NCI-H1436 (cell line): ENCODE measurements around the gene PCNX2.

Experiments used
- DNase-seq: peaks from one replicate; lab custom pipeline; 2025; lab: John Stamatoyannopoulos, UW

The PCNX2 gene

GRCh38 chr1:233061265-233061664 lies 234.3 kb downstream of the PCNX2 start:
- DNase-seq, result peak; percentile 23

- DNase-seq, result no peak
Measured at GRCh38 chr1:233060461-233060994, 235.0 kb downstream of the PCNX2 start.

DNA sequence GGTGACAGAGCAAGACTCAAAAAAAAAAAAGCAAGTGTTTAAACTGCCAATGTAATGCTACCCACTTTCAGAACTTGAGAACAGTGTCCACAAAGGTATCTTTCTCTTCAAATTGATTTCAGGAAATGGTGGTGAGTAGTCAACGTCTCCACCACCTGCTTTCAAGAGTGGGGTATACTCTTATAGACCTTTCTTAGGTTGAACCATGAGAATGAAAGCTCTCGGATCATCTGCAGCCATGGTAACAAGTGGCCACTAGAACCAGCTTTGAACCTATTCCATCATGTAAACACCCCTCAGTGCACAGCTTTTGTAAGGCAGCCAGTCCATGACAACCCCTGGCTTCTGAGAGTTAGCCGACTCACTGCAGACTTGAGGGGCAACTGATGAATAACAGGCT lies 237.7 kb downstream of the PCNX2 start:
- no peak for DNase-seq

DNA sequence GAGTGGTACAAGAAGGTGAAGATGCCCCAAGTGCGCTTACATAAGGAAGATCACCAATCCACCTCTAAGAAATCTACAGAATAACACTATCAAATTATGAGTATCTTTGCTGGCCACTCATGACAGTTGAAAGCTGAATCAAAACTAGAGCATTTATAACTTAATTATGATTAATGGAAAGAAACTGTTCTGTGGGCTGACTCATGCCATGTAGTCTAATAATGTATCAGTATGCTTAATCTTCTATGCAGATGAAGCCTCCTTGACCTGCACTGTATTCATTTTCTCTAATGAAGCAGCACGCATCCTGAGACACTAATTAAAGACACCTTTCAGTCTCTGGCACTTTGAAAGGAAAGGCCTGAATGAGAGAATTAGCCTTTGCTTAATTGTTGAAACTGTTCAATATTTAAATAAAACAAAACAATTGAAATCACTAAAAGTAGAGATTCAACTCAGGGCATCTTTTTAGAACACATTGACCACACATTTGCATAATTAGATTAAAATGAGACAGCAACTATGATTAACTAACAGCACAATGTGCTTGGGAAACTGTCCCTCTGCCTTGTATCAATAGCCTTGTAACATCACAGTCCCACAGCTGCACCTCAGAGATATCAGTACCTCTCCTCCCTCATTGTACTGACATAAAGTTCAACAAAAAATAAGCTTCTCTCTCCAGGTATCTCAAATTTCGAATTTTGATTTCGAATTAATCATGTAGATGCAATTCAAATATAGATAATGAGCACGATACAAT lies 239.5 kb downstream of the PCNX2 start:
- no peak for DNase-seq

DNA sequence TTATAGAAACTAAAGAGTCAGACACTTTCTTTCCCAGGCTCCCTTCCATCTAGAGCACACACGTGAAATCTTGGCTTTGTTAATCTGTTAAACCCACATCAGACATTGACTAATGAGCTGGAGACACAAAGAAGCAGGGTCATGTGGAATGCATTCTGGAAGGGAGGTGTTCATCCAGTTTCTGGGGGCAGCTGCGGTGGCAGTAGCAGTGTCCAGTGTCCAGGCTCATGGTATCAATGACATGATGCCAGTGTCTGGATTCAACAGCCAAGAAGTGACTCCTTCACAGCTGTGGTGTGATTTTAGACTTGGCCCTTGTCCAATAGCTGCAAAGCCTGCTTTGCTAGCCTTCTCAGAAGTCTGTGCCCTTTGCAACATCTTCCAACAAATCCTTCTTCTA lies 249.9 kb downstream of the PCNX2 start:
- DNase-seq, result no peak

GRCh38 chr1:233042834-233043233 lies 252.7 kb downstream of the PCNX2 start:
- DNase-seq, result no peak

GRCh38 chr1:233040494-233040893 lies 255.0 kb downstream of the PCNX2 start:
- DNase-seq, result no peak

DNA sequence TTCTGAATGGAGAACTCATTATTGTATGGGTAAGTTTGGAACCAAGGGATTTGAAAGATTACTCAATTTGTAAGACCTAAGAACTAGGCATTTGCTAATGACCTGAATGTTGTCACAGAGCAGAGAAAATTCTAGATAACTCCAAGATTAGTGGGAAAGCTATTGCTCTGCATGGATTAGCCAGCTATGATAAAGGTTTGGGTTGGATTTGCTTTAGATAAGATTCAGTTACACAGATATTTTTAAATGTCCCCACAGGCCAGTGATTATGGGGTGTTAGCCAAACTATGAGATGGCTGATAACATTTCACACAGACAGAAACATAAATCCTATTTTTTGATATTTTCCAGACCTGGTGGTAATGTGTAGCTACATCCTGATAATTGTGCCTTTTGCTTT lies 256.9 kb downstream of the PCNX2 start:
- DNase-seq, result no peak

GRCh38 chr1:233037843-233038242 lies 257.7 kb downstream of the PCNX2 start:
- no peak for DNase-seq

- no peak for DNase-seq
Measured at GRCh38 chr1:233034836-233035235, 260.7 kb downstream of the PCNX2 start.

GRCh38 chr1:233033361-233033760 lies 262.2 kb downstream of the PCNX2 start:
- no peak for DNase-seq

- no peak for DNase-seq
Measured at GRCh38 chr1:233032916-233033315, 262.6 kb downstream of the PCNX2 start.

DNA sequence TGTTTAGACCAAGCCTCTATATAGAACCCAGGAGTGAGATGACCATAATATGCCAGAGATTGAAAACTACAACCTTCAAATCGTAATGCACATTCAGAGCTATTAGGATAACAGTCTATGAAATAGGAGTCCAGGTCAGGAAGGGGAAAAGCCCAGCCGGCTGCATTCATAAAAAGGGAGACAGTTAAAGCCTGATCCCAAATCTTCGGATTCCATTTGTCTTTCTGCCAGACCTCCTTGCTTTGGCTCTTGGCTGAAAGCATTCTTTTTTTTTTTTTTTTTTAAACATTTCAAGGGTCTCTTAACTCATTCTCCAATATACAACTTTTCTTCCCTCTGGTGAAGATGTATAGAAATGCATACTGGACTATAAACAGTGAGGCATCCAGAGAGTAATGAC lies 264.0 kb downstream of the PCNX2 start:
- no peak for DNase-seq

DNA sequence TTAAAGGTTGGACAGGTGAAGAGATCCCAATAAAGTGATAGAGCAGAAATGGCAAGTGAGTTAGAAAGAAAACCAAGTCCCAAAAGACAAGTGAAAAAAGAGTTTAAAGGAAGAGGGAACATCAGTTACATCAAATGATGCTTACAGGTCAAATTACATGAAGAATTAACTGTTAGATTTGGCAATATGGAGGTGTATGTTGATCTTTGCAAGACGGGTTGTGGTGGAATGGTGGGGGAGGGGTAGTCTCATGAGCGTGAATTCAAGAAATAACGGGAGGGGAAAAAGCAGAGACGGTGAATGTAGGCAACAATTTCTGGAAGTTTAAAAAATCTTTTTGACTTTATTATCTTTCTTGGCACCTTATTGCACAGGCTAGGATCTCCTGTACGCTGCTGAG lies 268.5 kb downstream of the PCNX2 start:
- DNase-seq, result no peak

GRCh38 chr1:233025567-233025966 lies 270.0 kb downstream of the PCNX2 start:
- DNase-seq, result no peak

DNA sequence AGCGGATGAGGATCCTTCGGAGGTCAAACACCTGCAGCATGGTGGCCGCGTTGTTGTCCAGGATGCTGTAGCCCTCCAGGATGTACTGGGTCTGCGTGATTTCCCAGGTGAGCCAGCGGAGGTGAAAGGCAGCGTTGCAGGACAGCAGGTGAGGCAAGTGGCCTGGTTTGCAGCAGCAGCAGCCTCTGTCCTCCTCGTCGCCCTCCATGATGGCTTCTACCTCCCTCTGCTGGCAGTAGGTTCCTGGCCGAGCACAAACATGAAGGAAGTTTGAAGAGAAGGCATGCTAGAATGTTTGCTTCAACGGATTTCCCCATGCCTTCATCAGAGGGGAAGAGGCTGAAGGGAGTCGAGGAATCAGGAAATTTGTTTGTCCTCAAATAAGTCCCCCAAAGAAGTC lies 270.4 kb downstream of the PCNX2 start:
- no peak for DNase-seq

- DNase-seq, result no peak
Measured at GRCh38 chr1:233024199-233024598, 271.3 kb downstream of the PCNX2 start.

DNA sequence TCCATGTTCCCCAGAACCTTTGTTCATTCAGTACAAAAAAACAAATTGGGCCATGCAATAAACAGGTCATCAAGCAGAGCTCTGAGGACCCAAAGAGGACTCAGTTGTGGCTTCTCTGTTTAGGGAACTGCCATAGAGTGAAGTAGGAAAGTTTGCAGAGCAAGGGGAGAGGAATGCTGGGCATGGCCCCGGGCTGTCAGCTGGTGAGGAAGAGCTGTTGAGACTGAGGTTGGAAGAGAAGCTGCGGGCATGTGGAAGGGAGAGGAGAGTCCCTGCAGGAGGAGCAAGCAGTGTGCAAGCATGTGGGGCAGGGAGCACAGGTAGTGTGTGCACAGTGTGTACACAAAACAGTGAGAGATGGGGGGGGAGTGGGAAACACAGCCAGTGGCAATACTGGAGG lies 273.3 kb downstream of the PCNX2 start:
- no peak for DNase-seq

DNA sequence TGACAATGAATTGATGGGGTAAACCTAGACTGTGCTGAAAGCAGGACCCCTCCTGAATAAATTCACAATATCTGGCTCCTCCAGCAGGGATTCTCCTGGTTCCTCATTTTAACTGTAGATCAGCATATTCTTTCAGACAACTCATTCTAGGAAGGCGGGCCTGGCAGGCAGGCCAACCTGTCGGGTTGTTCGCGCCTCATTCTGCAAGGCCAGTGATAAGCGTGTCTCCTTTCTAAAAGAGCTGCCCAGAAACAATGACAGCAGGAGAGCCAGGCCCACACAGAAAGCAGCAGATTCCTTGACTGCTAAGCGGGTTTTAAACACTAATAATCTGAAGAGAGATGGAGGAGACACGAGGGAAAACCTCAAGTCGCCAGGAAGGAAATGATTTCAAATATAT lies 275.1 kb downstream of the PCNX2 start:
- DNase-seq, result no peak

GRCh38 chr1:233019778-233020325 lies 275.7 kb downstream of the PCNX2 start:
- no peak for DNase-seq

DNA sequence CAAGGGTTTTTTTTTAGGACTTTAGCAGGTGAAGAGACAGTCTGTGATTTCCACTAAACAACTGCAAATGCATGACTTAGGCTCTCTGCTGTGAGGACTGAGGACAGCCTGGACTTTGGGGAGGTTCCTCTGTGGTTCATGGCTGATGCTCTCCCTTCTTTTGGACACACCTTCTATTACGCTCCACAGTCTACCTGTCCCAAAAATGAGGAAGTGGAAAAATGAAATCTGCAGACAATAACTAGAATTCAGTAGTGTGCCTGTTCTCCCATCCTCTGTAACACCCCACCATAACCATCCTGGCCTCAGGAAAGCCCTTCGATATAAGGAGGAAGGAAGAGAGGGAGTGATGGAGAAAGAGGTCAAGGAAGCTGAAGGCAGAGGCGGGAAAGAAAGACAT lies 276.4 kb downstream of the PCNX2 start:
- no peak for DNase-seq

DNA sequence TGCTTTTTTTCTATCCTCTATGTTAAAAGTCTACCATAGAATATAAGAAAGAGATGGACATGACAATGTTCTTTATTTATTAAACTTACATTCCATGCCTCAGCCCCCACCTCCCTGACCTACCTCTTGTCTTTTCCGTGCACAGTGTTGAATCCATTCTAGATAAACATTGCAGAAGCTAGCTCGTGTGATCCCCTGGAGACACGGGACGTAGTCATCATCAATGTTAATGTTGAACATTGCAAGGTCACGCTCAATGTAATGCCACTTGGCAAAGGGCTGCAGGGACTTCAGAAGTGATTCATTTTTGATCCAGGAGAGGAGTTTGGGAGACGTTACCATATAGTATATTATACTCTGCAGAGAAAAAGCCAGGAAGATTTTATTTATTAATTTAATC lies 278.7 kb downstream of the PCNX2 start:
- no peak for DNase-seq

DNA sequence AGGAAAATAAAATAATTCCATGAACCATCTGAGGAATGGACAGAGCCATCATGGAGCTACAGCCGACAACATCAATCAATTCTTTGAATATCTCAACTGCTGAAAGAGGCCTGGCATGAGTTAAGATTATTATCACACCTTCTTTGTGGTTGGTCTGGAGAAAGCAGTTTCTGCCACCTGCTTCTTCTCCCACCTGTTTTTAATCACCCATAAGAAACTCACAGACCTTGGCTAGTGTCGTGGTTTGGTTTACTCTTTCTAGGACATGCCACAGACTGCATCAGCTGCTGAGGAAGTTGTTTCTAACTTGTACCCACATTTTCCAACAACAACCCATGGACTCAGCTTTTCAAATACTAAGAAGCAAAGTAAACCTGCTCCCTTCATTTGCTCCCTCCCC lies 279.6 kb downstream of the PCNX2 start:
- no peak for DNase-seq

DNA sequence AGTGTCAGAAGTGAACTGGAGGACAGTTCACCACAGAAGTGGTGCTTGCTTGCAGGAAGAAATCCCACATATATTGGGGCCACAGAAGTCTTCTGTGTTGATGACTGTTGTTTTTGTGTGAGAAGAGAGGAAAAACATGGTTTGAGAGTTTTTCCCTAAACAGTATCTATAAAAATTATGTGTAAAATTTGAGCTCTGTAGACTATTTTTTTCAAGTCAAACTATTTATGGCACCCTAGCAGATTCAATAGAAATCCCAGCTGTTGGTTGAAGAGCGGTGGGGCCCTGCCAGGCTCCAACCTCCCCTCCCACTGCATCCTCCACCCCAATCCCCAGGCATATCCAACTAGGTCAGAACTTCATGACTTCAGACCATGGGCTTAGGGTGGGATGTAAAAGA lies 283.5 kb downstream of the PCNX2 start:
- DNase-seq, result no peak
